GM13977 (cell line): Measurements from ENCODE around the gene HIVEP2.

Experiments
- DNase-seq: peaks from one replicate; pipeline ENCODE4 v3.0.0; 2012; ENCODE audit warnings: low spot score
- in situ Hi-C: fragments of 300-500 bp; cut with MboI; formaldehyde crosslinking; loops from one replicate; pipeline ENCODE4 v1.12.0; 2022; ENCODE audit warnings: low sequenced_read_pairs, low pct_unique_long_range_greater_than_20kb, mixed read lengths, inconsistent platforms; ENCODE audit not compliant: unreplicated experiment
- TF ChIP-seq, protein P1 (sequence below): IDR thresholded peaks from 2 replicates; pipeline ENCODE4 v1.5.1; 2012; ENCODE audit warnings: mild to moderate bottlenecking, control low read depth; ENCODE audit not compliant: insufficient read depth; ENCODE audit errors: extremely low read depth, missing control alignments

The HIVEP2 gene

DNA sequence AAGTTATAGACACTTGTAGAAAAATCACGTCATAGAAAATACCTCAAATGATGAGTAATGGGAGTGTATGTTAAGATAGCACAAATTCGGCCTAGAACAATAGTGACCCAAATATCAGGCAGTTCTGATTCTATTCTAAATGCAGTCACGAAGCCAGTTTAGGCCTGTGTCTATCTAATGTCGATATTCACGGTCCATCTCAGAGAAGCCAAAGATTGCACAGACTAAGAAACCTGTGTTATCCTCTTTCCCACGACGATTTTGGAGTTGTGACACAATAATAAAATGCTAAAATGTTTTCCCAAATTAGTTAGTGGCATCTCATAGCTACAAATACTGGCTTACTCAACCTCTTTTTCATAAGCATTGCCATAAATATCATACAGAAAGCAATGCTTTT is 4.0 kb downstream of the HIVEP2 start:
- no peak for DNase-seq
- in situ Hi-C loops, result no loop called here
- TF ChIP-seq, protein P1, sequence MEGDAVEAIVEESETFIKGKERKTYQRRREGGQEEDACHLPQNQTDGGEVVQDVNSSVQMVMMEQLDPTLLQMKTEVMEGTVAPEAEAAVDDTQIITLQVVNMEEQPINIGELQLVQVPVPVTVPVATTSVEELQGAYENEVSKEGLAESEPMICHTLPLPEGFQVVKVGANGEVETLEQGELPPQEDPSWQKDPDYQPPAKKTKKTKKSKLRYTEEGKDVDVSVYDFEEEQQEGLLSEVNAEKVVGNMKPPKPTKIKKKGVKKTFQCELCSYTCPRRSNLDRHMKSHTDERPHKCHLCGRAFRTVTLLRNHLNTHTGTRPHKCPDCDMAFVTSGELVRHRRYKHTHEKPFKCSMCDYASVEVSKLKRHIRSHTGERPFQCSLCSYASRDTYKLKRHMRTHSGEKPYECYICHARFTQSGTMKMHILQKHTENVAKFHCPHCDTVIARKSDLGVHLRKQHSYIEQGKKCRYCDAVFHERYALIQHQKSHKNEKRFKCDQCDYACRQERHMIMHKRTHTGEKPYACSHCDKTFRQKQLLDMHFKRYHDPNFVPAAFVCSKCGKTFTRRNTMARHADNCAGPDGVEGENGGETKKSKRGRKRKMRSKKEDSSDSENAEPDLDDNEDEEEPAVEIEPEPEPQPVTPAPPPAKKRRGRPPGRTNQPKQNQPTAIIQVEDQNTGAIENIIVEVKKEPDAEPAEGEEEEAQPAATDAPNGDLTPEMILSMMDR, result no peak

DNA sequence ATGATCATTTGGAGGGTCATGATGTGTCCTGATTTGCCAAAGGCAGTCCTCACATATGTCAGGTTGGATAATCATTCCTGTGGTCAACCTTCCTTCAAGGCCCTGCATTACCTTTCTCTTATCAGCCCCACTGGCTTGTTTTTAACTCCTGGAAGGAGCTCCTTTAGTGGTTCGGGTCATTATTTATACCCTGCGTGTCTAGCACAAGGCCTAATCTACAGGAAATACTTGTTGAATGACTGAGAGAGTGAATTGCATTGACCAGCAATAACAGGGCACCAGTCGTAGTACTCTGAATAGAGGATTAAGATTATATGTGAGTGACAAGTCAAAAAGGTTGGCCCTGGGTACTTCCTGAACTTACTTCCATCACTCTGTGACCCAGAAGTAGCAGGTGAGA is 4.5 kb downstream of the HIVEP2 start:
- TF ChIP-seq, protein P1, result no peak
- DNase-seq, result no peak
- in situ Hi-C loops, result no loop called here

DNA sequence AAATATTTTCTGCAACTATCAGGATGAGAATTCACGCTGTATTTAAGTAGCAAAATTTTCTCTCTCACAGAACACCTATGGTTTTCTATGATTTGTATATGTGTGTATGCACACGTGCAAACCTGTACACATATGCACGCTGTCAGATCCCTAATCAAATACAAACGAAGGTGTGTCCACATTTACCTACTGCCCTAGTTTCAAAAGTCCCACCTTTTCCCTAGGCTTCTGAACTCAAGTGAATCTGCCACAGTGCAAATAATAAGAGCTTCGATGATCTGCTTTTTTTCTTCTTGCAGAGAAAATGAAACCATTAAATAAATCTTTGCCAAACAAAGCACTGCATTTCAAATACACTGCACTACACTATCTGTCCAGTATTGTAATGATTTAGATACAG is 6.5 kb downstream of the HIVEP2 start:
- no peak for DNase-seq
- TF ChIP-seq, protein P1, result no peak
- in situ Hi-C loops, result no loop called here

DNA sequence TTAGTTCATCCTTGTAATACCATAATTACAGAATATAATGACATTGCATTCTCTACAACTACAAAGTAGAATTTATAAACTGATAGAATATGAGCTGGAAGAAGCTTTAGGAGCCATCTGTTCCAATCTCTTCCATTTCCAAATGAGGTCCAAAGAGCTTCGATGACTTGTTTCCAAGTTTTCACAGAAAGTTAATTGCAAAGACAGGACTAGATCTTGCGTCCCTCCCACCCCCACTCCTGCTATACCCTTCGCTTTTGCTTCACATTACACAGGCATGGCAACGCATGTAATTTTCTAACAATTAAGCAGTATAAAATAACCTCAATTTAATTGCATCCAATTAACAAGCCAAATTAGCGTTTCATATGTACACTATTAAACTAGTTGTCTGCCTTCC is 7.0 kb downstream of the HIVEP2 start:
- in situ Hi-C loops, result no loop called here
- no peak for DNase-seq
- TF ChIP-seq, protein P1, result no peak

DNA sequence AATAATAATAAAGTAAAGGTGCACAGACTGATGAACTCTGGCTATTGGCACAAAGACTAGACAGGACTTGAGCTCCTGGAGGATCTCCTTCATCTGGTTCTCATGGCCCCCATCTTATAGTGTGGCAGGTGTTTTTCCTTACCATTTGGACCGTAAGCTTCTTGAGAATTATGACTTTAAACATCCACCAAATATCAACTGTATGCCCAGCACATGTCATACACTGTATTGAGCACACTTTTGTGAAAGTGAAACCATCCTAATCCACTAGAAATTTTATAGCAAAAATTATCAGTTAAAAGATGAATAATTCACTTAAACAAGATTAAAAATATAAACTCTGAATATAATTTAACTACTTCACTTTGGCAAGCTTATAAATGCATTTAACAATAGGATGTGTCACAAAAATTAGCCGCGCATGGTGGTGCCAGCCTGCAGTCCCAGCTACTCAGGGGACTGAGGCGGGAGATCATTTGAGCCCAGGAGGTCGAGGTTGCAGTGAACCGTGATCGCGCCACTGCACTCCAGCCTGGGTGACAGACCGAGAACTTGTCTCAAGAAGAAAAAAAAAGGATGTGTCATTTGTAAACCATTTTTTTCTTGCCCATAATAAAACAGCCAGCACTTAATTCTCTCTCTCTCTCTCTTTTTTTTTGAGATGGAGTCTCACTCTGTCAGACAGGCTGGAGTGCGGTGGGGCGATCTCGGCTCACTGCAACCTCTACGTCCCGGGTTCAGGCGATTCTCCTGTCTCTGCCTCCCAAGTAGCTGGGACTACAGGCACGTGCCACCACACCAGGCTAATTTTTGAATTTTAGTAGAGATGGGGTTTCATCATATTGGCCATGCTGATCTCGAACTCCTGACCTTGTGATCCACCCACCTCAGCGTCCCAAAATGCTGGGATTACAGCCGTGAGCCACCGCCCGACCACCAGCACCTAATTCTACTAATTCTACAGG is 9.1 kb downstream of the HIVEP2 start:
- in situ Hi-C loops, result no loop called here
- TF ChIP-seq, protein P1, result no peak
- DNase-seq, result no peak

DNA sequence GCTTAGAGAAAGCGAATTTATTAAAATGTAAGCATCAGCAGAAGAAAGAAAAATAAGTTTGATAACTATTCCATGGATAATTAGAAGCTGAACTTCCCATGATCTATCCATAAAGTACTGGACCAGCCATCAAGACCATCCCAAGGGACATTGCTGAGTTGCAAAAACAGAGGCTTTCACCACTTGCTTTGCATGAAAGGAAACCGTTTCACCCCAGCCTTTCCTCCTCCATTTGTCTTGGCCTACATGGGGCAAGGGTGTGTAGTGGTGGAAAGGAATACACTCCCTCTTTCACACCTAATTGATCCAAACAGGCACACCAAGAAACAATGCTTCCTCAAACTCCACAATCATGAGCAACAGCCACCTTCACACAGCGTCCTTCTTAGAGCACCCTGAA is 10.4 kb downstream of the HIVEP2 start:
- in situ Hi-C loops, result no loop called here
- TF ChIP-seq, protein P1, result no peak
- DNase-seq, result no peak

DNA sequence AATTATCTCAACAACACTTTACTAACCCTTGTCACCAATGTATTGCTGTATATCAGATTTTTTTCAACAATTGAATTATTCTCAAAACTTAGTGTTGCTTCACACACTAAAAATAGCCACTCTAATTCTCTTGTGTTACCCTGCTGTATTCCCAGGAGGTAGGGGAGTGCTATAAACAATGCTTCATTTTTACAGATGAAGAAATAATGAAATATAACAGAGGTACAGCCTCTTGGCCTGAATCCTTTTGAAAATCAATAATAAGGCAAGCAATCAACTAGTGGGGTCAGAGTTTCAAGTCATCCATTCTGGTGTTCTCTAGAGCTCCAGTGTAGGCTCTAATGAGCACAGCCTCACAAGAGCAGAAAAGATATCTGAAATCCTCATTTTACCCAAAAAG is 10.9 kb downstream of the HIVEP2 start:
- no peak for DNase-seq
- in situ Hi-C loops, result no loop called here
- TF ChIP-seq, protein P1, result no peak
